Activated CD4-positive, CD25-positive, alpha-beta regulatory T cell treated with anti-CD3 and anti-CD28 coated beads, Interleukin-2, amount 50 U/mL, for 72 hours (primary cell): Measurements from ENCODE around the gene TSPOAP1.
"Not testable (repeated sequence)": the region's sequence is repeated elsewhere in the genome, so short reads cannot be mapped to it uniquely, and the experiment has no call there.

Source experiments
- DNase-seq: peaks from one replicate; pipeline ENCODE4 v3.0.0; 2021

TSPOAP1 gene

GRCh38 chr17:58362368-58363014 lies 33.9 kb upstream of the TSPOAP1 start:
- DNase-seq, result no peak

- no peak for DNase-seq
Observed at GRCh38 chr17:58360296-58361063, 31.9 kb upstream of the TSPOAP1 start.

- DNase-seq, result no peak
Observed at GRCh38 chr17:58358408-58359172, 30.0 kb upstream of the TSPOAP1 start.

GRCh38 chr17:58357312-58358297 lies 29.0 kb upstream of the TSPOAP1 start:
- no peak for DNase-seq

GRCh38 chr17:58356231-58356630 lies 27.6 kb upstream of the TSPOAP1 start:
- no peak for DNase-seq

- DNase-seq, result no peak
Observed at GRCh38 chr17:58354541-58355216, 26.1 kb upstream of the TSPOAP1 start.

GRCh38 chr17:58353389-58353825 lies 24.8 kb upstream of the TSPOAP1 start:
- no peak for DNase-seq

GRCh38 chr17:58352596-58353388 lies 24.2 kb upstream of the TSPOAP1 start:
- peak; percentile 39 for DNase-seq

GRCh38 chr17:58351831-58352595 lies 23.4 kb upstream of the TSPOAP1 start, which contains the start of gene SUPT4H1:
SUPT4H1 (minus strand) TSS chr17:58352201; CDS start chr17:58352135, 66 bp downstream.
- DNase-seq, result peak; percentile 89

- DNase-seq, result no peak
Observed at GRCh38 chr17:58351182-58351581, 22.6 kb upstream of the TSPOAP1 start.

GRCh38 chr17:58348038-58348437 lies 19.4 kb upstream of the TSPOAP1 start:
- no peak for DNase-seq

GRCh38 chr17:58345500-58345899 lies 16.9 kb upstream of the TSPOAP1 start:
- DNase-seq, result no peak

- peak; percentile 50 for DNase-seq
Observed at GRCh38 chr17:58344791-58345157, 16.2 kb upstream of the TSPOAP1 start.

- DNase-seq, result peak; percentile 74
Observed at GRCh38 chr17:58344047-58344790, 15.6 kb upstream of the TSPOAP1 start.

- no peak for DNase-seq
Observed at GRCh38 chr17:58343131-58343530, 14.5 kb upstream of the TSPOAP1 start.

GRCh38 chr17:58341861-58342475 lies 13.4 kb upstream of the TSPOAP1 start:
- DNase-seq, result no peak

- DNase-seq, result not testable (repeated sequence)
Observed at GRCh38 chr17:58341136-58341860, 12.7 kb upstream of the TSPOAP1 start.

GRCh38 chr17:58340405-58340876 lies 11.8 kb upstream of the TSPOAP1 start:
- DNase-seq, result no peak
